ENCODE results near the gene NKX1-1. TPM values are rescaled to one million over a fixed set of nuclear protein-coding genes. Genes with fewer than 3 reads are reported as not detected.

NKX1-1 gene
- polyA plus RNA-seq, 1 donor from 2014 or later = not detected

- H3F3A ChIP-seq (ENCODE audit: insufficient read depth, low read length, poor library complexity, severe bottlenecking) = no peaks in the 10 kb centered on the region
- no peaks in the 10 kb centered on the region for H3K36me3 ChIP-seq (ENCODE audit: insufficient read depth, low read length)
- H3K4me3 ChIP-seq (ENCODE audit: low read length) = no peak overlapping the region
- no peaks in the 10 kb centered on the region for H4K20me1 ChIP-seq (ENCODE audit: insufficient read depth)
- TF ChIP-seq CTCF (IDR thresholded peaks at IDR 0.05; ENCODE audit: poor library complexity, severe bottlenecking) = no peak
- TF ChIP-seq SMC3 (conservative IDR thresholded peaks at IDR 0.05; ENCODE audit: poor library complexity) = no peak
- TF ChIP-seq, protein P1, sequence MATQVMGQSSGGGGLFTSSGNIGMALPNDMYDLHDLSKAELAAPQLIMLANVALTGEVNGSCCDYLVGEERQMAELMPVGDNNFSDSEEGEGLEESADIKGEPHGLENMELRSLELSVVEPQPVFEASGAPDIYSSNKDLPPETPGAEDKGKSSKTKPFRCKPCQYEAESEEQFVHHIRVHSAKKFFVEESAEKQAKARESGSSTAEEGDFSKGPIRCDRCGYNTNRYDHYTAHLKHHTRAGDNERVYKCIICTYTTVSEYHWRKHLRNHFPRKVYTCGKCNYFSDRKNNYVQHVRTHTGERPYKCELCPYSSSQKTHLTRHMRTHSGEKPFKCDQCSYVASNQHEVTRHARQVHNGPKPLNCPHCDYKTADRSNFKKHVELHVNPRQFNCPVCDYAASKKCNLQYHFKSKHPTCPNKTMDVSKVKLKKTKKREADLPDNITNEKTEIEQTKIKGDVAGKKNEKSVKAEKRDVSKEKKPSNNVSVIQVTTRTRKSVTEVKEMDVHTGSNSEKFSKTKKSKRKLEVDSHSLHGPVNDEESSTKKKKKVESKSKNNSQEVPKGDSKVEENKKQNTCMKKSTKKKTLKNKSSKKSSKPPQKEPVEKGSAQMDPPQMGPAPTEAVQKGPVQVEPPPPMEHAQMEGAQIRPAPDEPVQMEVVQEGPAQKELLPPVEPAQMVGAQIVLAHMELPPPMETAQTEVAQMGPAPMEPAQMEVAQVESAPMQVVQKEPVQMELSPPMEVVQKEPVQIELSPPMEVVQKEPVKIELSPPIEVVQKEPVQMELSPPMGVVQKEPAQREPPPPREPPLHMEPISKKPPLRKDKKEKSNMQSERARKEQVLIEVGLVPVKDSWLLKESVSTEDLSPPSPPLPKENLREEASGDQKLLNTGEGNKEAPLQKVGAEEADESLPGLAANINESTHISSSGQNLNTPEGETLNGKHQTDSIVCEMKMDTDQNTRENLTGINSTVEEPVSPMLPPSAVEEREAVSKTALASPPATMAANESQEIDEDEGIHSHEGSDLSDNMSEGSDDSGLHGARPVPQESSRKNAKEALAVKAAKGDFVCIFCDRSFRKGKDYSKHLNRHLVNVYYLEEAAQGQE (IDR thresholded peaks at IDR 0.05; ENCODE audit: borderline replicate concordance) = no peak
- no peak for TF ChIP-seq MXI1 (conservative IDR thresholded peaks at IDR 0.05; ENCODE audit: poor library complexity, severe bottlenecking)
- no peak for TF ChIP-seq TAF1 (IDR thresholded peaks at IDR 0.05; ENCODE audit: low read depth)
- TF ChIP-seq POLR2AphosphoS5 (IDR thresholded peaks at IDR 0.05) = no peak
- TF ChIP-seq EZH2 (IDR thresholded peaks at IDR 0.05; ENCODE audit: borderline replicate concordance, insufficient read depth, low read length, poor library complexity, severe bottlenecking) = no peak
- no peak for TF ChIP-seq RAD21 (conservative IDR thresholded peaks at IDR 0.05)
- no peak for TF ChIP-seq EP300 (conservative IDR thresholded peaks at IDR 0.05; ENCODE audit: poor library complexity, severe bottlenecking)
- peaks cover 63% of the 10 kb centered on the region for H3K27me3 ChIP-seq (ENCODE audit: insufficient read depth, low read depth, low read length)
- no peak overlapping the region for H2AFZ ChIP-seq (ENCODE audit: low read depth, low read length)
- no peak overlapping the region for H3K4me2 ChIP-seq (ENCODE audit: low read length)
- H3K79me2 ChIP-seq (replicated peaks; ENCODE audit: insufficient read depth, low read length) = no peaks in the 10 kb centered on the region
- H3K27ac ChIP-seq (ENCODE audit: low read length) = no peak overlapping the region
- H3K9me3 ChIP-seq (ENCODE audit: low read length) = no peaks in the 10 kb centered on the region
- H3K9me2 ChIP-seq (ENCODE audit: insufficient read depth, low read length) = no peaks in the 10 kb centered on the region
- H3K9ac ChIP-seq (ENCODE audit: low read length) = no peak overlapping the region
These were observed 7.6 kb upstream of the NKX1-1 start for GRCh38 chr4:1413687-1414479.

- H3K79me2 ChIP-seq (replicated peaks; ENCODE audit: insufficient read depth, low read length) = no peaks in the 10 kb centered on the region
- H4K20me1 ChIP-seq (ENCODE audit: insufficient read depth) = no peaks in the 10 kb centered on the region
- peaks cover 63% of the 10 kb centered on the region for H3K27me3 ChIP-seq (ENCODE audit: insufficient read depth, low read depth, low read length)
- no peak overlapping the region for H2AFZ ChIP-seq (ENCODE audit: low read depth, low read length)
- no peaks in the 10 kb centered on the region for H3F3A ChIP-seq (ENCODE audit: insufficient read depth, low read length, poor library complexity, severe bottlenecking)
- H3K9me2 ChIP-seq (ENCODE audit: insufficient read depth, low read length) = no peaks in the 10 kb centered on the region
- TF ChIP-seq RAD21 (conservative IDR thresholded peaks at IDR 0.05) (no peak), TAF1 (IDR thresholded peaks at IDR 0.05; ENCODE audit: low read depth) (no peak), CTCF (IDR thresholded peaks at IDR 0.05; ENCODE audit: poor library complexity, severe bottlenecking) (no peak), EP300 (conservative IDR thresholded peaks at IDR 0.05; ENCODE audit: poor library complexity, severe bottlenecking) (no peak), SMC3 (conservative IDR thresholded peaks at IDR 0.05; ENCODE audit: poor library complexity) (no peak), POLR2AphosphoS5 (IDR thresholded peaks at IDR 0.05) (no peak), EZH2 (IDR thresholded peaks at IDR 0.05; ENCODE audit: borderline replicate concordance, insufficient read depth, low read length, poor library complexity, severe bottlenecking) (no peak), MXI1 (conservative IDR thresholded peaks at IDR 0.05; ENCODE audit: poor library complexity, severe bottlenecking) (no peak)
- TF ChIP-seq, protein P1 (IDR thresholded peaks at IDR 0.05; ENCODE audit: borderline replicate concordance) = no peak
- no peak overlapping the region for H3K9ac ChIP-seq (ENCODE audit: low read length)
- no peaks in the 10 kb centered on the region for H3K36me3 ChIP-seq (ENCODE audit: insufficient read depth, low read length)
- H3K27ac ChIP-seq (ENCODE audit: low read length) = no peak overlapping the region
- no peak overlapping the region for H3K4me2 ChIP-seq (ENCODE audit: low read length)
- no peaks in the 10 kb centered on the region for H3K9me3 ChIP-seq (ENCODE audit: low read length)
- no peak overlapping the region for H3K4me3 ChIP-seq (ENCODE audit: low read length)
These were observed 7.0 kb upstream of the NKX1-1 start for GRCh38 chr4:1413204-1413663.

Measured in neural cell (in vitro differentiated cells).